Upper lobe of right lung (tissue), 1 donor: ENCODE data around the gene CNFN. TPM values are rescaled to one million over a fixed set of nuclear protein-coding genes. Genes with fewer than 3 reads are reported as not detected.

Experiments used
- ATAC-seq: fragments of 200-7000 bp; cut with Tn5 transposase; one replicate; pipeline ENCODE4 v1.9.1; 2020; ENCODE audit warnings: mild to moderate bottlenecking, moderate library complexity
- DNase-seq: peaks from one replicate; pipeline ENCODE4 v3.0.0-alpha.2; 2020
- H3K27ac ChIP-seq: fragments of 200-600 bp; one replicate; pipeline ENCODE4 v1.8.0; 2022
- H3K27me3 ChIP-seq: fragments of 200-600 bp; one replicate; pipeline ENCODE4 v1.8.0; 2022; ENCODE audit warnings: mild to moderate bottlenecking
- H3K36me3 ChIP-seq: fragments of 200-600 bp; one replicate; pipeline ENCODE4 v1.8.0; 2022
- H3K4me1 ChIP-seq: fragments of 200-600 bp; one replicate; pipeline ENCODE4 v1.8.0; 2022
- H3K4me3 ChIP-seq: fragments of 200-600 bp; one replicate; pipeline ENCODE4 v1.8.0; 2022; ENCODE audit warnings: mild to moderate bottlenecking
- H3K9me3 ChIP-seq: fragments of 200-600 bp; one replicate; pipeline ENCODE4 v1.8.0; 2022
- CTCF ChIP-seq: fragments of 200-600 bp; IDR thresholded peaks from one replicate; pipeline ENCODE4 v1.8.0; 2022; ENCODE audit warnings: antibody characterized with exemption
- intact Hi-C: fragments of 100-400 bp; cut with DNase I; formaldehyde crosslinking; loops from one replicate; pipeline ENCODE4 v1.11.0; 2022
- total RNA-seq: library from RNA; stranded (reverse); fragmentation: NEBNext Ultra II Directional; extraction: Animal tissue kit (Norgen Biotek cat#: 25700); gene quantifications from one replicate; pipeline ENCODE4 v1.2.1, GENCODE V29; 2021
- donor health status: DM: no; HTN: yes; CAD: no; lungs with severe emphysema.

Gene CNFN
- total RNA-seq, 1 donor from 2014 or later: 0.87 TPM

DNA sequence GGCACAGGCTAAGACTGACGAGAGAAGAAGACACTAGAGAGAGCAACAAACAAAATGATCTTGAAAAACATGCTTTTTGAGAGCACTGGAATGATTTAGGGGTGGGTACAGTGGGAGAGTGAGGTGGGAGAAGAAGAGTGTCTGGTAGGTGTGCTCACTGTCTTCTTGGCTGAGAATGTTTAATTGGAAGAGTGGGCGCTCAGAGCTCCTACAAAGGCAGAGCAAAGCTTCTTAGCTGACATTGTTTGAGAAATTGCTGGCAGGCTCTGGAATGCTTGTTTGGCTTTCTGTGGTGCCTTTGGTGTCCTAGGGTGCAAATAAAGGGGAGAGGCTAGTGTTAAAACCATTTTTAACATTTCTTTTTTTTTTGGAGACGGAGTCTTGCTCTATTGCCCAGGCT lies 38.6 kb upstream of the CNFN start:
- no peak for DNase-seq
- H3K4me3 ChIP-seq: no peak overlapping the region
- peaks cover 18% of the 10 kb centered on the region for H3K27me3 ChIP-seq
- no peak for ATAC-seq
- H3K4me1 ChIP-seq: peaks cover 20% of the 10 kb centered on the region
- H3K27ac ChIP-seq: no peak overlapping the region
- TF ChIP-seq CTCF: no peak
- H3K36me3 ChIP-seq: peaks cover 9% of the 10 kb centered on the region
- intact Hi-C loops: no loop called here
- H3K9me3 ChIP-seq: no peaks in the 10 kb centered on the region

GRCh38 chr19:42427313-42427712 lies 37.2 kb upstream of the CNFN start, which contains the start of gene LIPE:
Gene LIPE, minus strand, starts transcription at chr19:42427388. Its CDS starts 239 bp downstream, at chr19:42427149.
- no peak within 1 kb of the TSS for H3K27ac ChIP-seq
- TF ChIP-seq CTCF: no peak
- no peaks in the 10 kb centered on the region for H3K36me3 ChIP-seq
- intact Hi-C loops: no loop called here
- peaks cover 18% of the 10 kb centered on the region for H3K27me3 ChIP-seq
- no peak within 1 kb of the TSS for H3K4me3 ChIP-seq
- DNase-seq (no peak), ATAC-seq (no peak)
- H3K9me3 ChIP-seq: no peaks in the 10 kb centered on the region
- H3K4me1 ChIP-seq: peaks cover 17% of the 10 kb centered on the region

DNA sequence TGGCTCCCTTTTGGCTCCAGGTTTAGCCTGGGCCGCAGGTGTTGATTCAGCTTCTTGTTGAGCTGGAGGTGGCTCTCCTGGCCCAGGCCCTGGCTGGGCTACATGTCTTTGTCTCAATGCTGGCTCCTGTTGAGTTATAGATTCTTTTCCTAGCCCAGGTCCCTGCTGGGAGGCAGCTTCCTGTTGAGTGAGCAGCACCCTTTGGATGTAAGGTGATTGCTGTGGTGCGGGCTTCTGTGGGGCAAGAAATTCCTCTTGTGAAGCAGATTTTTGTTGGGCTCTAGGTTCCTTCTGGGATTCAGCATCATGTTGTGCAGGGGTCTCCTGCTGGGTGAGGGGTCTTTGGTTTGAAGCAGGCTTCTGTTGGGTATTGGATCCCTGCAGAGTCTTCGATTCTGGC lies 36.5 kb upstream of the CNFN start:
- Histone ChIP-seq H3K9me3 (no peaks in the 10 kb centered on the region), H3K4me3 (no peak overlapping the region), H3K4me1 (peaks cover 18% of the 10 kb centered on the region), H3K27ac (no peak overlapping the region), H3K27me3 (peaks cover 18% of the 10 kb centered on the region), H3K36me3 (no peaks in the 10 kb centered on the region)
- TF ChIP-seq CTCF: no peak
- DNase-seq (peak; percentile 25), ATAC-seq (no peak)
- intact Hi-C loops: no loop called here

DNA sequence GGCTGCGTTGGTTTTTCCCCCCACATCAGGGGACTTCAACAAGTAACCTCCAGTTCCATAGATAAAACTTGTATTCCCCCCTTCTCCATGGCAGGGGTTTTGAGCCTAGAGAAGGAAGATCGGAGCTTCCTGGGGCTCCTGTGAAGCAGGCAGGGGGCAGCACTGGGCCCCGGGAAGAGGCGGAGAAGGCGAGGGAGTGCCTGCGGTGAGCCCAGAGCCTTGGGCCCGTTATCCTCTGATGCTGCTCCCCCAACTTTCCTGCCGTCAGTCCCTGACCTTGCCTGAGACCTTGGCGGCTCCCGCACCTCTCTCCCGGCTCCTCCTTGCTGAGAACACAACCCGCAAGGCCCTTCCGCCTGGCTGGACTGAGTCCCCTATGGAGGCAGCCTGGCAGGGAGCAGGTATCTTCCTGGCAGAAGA lies 34.6 kb upstream of the CNFN start:
- intact Hi-C loops: no loop called here
- Histone ChIP-seq H3K36me3 (no peaks in the 10 kb centered on the region), H3K27ac (no peak overlapping the region), H3K4me3 (no peak overlapping the region), H3K4me1 (peaks cover 24% of the 10 kb centered on the region), H3K9me3 (no peaks in the 10 kb centered on the region), H3K27me3 (peaks cover 18% of the 10 kb centered on the region)
- ATAC-seq: no peak
- peak; percentile 63 for DNase-seq
- no peak for TF ChIP-seq CTCF

DNA sequence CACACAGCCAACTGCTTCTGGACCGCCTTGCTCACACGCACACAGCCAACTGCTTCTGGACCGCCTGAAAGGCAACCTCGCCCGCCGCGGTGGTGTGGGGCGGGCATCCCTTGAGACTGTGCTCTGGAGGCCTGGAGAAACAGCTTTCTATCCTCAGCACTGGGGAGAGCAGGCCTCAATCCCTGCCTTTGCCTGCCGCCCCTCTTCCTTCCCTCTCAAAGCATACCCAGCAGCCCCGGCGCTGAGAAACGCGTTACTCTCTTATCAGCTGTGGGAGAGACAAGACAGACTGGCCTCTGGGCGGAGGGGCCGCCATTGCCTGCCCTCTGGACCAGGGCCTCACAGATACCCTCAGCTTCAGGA lies 34.2 kb upstream of the CNFN start:
- DNase-seq (peak; percentile 59), ATAC-seq (no peak)
- H3K9me3 ChIP-seq: no peaks in the 10 kb centered on the region
- no peak for TF ChIP-seq CTCF
- peaks cover 18% of the 10 kb centered on the region for H3K27me3 ChIP-seq
- H3K4me1 ChIP-seq: peaks cover 24% of the 10 kb centered on the region
- H3K27ac ChIP-seq: no peak overlapping the region
- no peaks in the 10 kb centered on the region for H3K36me3 ChIP-seq
- intact Hi-C loops: no loop called here
- H3K4me3 ChIP-seq: peak overlapping the region; percentile 65
